ENCODE data around the gene VSIG10.
"Not testable (repeated sequence)": the region's sequence is repeated elsewhere in the genome, so short reads cannot be mapped to it uniquely, and the experiment has no call there.

VSIG10 gene

DNA sequence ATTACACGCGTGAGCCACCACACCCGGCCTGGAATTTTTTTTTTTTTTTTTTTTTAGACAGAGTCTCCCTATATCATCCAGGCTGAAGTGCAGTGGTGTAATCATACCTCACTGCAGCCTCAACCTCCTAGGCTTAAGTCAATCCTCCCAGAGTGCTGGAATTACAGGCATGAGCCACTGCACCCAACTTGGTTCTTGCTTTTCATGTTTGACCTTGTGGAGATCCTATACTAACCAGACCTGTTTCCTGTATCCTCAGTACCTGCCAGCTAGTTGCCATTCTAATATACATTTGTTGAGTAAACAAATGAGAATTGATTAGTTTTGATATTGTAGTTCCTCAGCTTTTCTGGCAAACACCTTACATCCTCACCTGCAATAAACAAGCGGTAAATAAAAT is 3.2 kb upstream of the VSIG10 start:
- no peak for DNase-seq

DNA sequence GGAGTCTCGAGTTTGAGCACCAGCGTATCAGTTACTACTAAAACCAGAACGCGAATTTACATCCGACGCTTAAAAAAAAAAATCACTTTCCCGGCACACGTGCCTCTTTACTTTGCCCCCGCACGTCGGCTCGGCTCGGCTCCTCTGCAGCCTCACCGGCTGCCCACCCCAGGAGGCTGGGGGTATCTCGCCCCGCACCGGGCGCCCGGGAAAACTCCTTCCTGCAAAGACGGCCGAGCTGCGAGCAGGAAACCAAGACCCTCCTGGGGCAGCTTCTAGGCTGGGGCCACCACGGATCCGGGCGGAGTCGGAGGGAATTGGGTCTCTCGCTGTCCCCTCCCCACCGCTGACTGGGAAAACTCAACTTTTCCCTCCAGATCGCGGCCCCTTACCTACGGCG is 610 bp downstream of the VSIG10 start:
- DNase-seq = peak; percentile 42

DNA sequence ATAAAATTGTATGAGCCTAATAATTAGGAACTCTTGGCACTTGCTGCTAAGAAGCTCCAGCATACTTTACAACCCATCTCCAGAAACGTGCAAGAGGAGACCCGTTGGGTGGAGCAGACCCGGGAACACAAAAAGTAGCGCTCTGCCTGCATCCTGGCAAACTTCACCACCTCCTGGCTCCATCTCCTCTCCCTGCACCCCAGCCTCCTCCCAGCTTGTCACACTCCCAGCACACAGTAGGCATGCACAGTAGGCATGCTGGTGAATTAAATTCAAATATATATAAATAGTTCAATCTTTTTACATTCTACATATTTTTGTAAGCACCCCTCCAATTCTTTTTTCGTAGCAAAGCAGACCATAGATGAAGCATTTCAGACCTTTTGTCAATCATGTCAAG is 1.2 kb downstream of the VSIG10 start:
- no peak for DNase-seq

DNA sequence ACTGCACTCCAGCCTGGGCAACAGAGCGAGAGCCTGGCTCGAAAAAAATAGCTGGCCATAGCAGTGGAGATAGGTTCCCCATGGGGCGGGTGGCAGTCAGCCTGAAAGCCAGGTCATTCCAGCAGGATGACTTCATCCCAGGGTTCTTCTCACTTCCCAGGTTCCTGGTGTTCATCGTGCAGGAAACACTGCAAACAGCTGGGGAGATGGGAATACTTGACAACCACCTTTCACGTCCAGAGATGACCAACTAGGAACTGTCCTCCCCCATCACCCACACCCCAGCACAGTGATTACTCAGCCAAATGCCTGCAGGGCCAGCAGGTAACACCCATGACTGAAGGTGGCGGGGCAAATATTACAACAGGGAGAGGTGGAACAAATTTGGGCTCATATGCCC is 1.7 kb downstream of the VSIG10 start:
- DNase-seq = no peak

DNA sequence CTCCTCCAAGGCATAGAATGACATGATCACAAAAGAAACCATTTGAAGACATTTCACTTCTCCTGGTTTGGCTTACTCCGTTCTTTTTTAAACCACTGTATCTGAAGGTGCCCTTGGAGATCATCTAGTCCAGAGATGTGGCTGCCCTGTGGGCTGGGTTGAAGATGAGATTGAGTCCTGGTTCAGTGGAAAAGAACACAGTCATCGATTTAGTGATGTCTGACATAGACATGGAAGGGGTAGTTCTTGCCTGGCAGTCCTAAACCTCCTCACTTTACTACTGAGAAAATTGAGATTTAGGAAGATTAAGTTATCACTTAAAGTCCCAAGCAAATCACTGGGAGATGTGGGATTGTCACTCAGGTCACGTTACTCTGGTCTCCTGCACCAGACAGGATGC is 2.8 kb downstream of the VSIG10 start:
- no peak for DNase-seq

DNA sequence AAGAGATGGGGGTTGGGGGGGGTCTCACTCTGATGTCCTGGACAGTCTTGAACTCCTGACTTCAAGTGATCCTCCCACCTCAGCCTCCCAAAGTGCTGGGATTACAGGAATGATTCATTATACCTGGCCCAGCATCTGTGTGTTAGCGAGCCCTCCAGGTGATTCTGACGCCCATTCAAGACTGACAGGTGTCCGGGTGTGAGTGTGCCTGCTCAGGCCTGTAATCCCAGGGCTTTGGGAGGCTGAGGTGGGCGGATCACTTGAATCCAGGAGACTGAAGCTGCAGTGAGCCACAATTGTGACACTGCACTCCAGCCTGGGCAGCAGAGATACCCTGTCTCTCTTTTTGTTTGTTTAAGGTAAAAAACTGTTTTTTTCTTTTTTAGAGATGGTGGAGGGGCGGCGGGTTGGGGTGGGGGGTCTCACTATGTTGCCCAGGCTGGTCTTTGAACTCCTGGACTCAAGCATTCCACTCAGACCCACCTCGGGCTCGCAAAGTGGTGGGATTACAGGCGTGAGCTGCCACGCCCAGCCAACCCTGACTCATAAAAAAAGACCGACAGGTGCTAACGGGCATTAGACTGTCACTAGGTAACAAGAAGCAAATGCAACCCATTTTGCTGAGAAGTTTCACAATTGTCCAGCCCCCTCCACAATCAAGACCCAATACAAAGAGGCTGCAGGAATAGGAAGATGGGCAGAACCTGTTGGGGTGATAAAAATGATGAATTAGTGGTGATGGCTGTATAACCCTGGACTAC is 4.7 kb downstream of the VSIG10 start:
- DNase-seq = peak; percentile 82

DNA sequence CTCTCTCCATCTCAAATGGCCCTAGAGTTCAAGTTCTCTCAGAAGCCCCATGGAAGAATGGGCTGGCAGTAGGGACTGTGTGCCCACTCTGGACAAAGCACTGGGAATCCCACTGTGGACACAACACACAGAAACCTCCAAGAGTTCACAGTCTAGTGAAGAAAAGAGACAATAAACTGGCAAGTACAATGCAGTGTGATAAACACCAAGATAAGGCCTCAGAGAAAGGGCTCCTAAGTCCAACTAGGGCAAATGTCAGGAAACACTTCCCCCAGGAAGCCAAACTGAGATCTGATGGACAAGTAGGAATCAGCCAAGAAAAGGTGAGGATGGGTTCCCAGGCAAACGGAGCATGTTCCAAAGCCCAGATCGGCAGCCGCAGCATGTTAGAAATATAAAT is 5.4 kb downstream of the VSIG10 start:
- no peak for DNase-seq

DNA sequence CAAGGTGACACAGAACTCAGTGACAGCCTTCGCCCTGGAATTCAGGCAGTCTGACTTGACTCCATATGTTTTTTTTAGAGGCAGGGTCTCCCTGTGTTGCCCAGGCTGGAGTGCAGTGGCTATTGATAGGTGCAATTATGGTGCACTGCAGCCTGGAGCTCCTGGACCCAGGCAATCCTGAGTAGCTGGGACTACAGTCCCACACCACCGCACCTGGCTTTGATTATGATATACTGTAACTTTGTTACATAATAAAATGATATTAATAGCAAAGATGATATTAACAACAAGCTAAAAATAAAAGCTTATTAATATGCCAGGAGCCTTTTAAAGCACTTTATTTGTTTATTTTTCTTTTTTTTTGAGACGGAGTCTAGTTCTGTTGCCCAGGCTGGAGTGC is 9.8 kb downstream of the VSIG10 start:
- DNase-seq = no peak

DNA sequence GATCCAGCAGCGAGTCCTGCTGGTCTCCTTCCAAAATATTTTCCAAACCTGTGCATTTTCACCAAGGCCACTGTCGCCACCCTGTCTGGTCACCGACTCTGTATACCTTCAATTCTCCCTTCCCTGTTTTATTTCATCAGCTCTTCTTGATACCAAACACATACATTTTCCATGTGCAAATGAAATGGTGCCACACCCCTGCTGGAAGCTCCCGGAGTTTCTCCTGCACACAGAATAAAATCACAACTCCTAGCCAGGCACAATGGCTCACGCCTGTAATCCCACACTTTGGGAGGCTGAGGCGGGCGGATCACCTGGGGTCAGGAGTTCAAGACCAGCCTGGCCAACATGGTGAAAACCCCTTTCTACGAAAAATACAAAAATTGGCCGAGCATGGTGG is 14.0 kb downstream of the VSIG10 start:
- no peak for DNase-seq

DNA sequence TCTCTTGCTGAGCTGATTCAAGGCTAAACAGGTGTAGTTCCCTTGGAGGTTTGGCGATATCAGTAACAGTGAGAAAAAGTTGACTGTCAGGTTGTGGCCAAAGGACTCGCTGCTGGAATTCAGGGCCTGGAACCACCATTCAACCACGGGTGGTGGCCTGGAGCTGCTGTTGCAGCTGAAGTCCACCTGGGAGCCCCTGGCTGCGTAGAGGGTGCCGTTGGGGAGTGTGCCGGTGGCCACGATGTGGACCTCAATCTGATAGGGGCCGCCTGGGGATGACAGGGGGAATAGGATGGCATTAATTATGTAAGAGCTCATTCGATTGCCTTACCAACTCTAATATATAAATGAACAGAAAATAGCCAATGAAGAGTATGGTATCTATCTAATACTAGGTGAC is 21.6 kb downstream of the VSIG10 start:
- DNase-seq = no peak

DNA sequence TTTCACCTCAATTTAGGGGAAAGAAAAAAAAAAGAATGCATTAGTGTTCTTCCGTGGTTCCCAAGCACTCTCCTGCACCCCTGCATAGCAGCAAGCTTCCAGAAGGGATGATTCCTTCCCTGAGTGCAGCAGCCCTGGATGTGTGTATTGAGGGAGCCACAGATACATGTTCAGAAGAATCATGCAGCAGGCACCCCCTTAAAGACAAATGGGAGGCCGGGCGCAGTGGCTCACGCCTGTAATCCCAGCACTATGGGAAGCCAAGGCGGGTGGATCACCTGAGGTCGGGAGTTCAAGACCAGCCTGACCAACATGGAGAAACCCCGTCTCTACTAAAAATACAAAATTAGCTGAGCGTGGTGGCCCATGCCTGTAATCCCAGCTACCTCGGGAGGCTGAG is 22.3 kb downstream of the VSIG10 start:
- not testable (repeated sequence) for DNase-seq

DNA sequence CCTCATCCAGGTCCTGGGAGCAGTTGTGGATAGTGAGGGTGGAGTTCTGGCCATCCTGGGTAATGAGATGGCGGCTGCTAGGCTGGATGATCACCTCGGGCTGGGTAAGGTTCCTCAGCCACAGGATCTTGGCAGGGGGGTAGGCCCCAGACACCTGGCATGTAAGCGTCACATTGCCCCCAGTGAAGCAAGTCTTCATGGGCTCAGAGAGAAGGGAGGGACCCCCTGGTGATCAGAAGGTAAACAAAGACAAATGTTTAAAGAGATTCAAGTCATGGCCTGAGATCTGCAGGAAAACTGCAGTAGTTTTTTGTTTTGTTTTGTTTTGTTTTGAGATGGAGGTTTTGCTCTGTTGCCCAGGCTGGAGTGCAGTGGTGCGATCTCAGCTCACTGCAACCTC is 30.0 kb downstream of the VSIG10 start:
- DNase-seq = no peak

DNA sequence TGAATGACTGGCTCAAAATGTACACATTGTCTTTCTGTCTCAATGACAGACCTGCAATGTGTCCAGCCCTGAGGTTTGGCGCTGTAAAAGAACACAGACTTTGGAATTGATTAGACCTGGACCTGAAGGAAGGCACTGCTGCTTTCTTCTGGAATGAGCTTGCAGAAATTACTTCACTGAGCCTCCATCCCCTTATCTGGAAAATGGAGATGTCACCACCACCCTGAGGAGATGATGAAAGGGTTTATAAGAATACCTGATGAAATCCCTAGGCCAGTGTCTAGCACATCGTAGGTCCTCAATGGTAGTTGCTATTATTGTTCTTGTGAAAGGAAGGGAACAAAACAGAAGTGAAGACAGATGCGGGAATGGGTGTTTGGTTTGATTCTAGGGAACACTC is 33.2 kb downstream of the VSIG10 start:
- no peak for DNase-seq

DNA sequence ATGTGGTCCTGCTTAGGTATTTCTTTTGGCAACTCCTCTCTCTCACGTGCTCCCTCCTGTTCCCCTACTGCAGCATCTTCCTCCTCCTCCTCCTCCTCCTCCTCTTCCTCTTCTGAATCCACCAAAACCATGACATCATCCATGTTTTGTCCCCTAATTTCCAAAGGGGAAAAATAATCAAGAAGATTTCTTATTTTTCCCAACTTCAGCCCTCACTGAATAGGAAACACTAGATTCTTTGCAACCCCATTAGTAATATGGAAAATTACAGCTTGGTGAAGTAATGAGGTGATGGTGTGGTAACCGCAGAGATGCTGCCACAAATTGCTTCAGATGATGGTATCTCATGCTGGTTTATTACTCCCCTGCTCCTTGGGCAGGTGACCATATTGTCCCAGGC is 35.4 kb downstream of the VSIG10 start:
- DNase-seq = no peak

DNA sequence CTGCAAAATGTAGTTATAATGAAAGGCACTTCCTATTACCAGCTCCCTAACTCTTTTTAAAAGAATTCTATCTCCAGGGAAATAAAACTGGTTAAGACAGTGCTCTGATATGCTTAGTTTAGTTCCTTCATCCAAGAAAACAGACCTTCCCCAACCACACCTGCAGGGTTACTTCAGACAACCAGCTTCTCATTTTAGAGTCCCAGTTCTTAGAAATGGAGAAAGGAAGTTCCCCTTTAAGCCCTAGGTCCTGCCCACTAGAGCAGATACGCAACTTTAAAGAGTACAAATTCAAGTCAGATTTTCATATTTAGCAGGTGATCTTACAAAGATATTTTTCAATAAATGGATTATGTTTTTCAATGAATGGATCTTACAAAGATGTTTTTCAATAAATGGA is 38.4 kb downstream of the VSIG10 start:
- DNase-seq = no peak

DNA sequence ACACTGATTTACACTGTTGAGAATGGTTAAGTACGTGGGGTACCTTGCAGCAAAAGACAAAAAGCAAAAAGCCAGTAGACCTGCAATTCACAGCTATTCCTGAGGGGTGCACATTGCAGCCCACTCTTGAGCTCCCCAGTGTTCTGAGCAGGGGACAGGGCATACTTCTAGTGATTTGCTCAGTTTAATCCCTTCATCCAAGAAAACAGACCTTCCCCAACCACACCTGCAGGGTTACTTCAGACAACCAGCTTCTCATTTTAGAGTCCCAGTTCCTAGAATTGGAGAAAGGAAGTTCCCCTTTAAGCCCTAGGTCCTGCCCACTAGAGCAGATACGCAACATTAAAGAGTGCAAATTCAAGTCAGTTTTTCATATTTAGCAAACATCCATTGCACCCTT is 39.2 kb downstream of the VSIG10 start:
- DNase-seq = no peak

DNA sequence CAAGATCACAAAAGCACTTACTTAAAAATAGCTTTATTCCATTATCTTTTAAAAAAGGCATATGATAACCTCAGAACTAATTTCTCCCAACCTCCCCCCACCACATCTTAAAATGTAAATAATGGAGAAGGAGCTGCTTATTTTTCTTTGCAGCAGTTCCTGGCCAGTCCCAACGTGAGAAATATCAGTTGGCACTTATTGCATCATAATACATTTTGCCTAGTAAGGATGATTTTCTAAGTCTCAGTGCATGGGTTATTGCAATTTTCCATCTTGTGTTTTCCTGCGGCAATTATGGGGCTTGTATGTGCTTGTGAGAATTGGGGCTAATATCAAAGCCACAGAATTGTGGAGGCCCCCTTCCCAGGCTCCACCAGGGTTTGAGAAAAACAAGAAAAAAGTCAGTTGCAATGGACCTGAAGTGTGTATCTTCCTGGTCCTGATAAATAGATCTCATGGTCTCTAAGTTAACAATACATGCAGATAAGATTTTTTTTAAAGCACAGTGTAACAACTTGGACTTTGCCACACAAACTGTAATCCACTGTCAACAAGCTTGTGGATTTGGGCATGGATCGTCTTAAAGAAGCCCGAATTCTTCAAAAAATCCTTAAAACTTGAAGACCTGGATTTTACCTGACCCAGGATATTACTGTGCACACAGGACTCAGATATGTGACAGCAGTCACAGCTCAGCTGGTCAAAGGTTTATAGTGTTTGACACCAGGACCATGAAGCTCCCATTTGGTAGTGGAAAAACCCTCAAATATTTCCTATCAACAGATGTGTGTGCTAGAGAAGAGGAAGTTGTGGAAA is 40.0 kb downstream of the VSIG10 start:
- DNase-seq = no peak

DNA sequence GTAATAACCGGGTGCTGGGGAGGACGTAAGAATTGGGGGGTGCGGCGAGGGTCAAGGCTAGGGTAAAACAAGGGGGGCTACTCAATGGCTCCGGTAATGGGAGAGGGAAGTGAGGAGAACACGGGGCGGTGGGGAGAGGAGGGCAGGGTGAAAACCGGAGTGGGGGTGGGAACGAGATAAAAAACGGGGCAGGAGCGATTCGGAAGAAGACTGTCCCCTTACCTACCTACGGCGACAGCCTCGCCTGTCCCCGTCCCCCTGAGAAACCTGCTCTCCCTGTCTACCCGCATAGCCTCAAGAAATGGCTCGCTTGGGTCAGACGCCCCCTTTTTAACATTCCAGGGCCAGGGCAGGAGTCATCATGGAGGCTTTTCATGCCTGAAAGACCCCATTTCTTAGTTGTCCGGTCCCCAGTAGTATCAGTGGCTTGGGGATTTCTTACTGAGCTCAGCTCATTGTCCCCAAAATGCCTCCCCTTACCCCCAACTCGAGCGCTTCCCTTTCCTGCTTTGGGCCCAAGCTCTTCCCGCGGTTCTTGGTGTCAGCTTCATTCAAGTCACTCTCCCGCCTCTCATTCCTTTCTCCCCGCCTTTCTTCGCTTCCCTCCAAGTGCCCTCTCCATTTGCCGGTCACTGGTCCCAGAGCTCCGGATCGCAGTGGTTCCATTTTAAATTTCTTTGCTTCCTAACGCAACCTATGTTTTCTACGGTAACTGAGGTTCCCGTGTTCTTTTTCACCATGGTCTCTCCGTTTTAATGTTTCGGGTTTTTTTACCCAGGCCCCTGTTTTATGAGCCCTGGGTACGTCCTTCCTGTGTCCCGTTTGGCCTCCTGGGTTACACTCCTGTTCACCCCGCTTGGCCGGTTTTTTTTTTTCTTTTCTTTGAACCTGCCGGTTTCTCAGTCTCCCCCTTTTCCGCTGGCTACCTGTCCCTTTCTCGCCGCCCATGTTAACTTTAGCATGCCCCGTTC is 41.7 kb downstream of the VSIG10 start:
- DNase-seq = peak; percentile 38

DNA sequence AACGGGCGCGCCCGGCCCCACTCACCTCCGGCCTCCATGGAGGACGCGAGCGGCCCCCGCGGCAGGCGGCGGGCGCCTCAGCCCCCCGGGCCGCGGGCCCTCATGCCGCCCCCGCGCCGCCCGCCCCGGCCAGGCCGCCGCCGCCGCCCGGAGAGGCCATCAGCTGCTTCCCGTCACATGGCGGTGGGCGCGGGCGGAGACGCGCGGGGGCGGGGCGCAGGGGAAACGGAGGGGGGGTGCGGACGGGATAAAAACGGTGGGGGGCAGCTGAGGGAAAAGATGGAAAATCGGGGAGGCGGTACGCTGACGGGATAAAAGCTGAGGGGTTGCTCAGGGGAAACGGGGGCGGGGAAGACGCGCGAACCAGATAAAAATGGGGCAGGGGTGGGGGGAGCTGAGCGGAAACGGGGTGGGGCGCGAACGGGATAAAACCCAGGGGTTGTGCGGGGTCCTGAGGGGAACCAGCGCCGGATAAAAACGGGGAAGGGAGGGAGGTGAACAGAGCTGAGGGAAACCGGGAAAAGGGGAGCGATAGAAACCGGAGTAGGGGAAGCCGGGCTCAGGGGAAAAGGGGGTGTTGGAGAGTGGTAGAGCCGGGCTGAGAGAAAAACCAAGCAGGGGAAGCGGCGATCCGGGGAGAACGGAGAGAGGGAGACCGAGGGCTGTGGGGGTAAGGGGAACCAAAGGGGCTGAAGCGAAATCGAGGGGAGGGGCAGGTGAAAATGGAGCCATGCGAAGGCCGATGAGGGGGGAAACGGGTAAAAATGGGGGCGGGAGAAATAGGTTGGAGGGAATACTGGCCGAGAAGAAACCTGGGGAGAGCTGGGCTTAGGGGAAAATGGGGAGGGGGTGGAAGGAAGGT is 42.6 kb downstream of the VSIG10 start, which contains the start of gene WSB2:
WSB2 (minus strand) TSS at position 169 of the 862 bp plus-strand sequence; CDS start at position 38, 131 bp downstream.
- peak; percentile 16 for DNase-seq

DNA sequence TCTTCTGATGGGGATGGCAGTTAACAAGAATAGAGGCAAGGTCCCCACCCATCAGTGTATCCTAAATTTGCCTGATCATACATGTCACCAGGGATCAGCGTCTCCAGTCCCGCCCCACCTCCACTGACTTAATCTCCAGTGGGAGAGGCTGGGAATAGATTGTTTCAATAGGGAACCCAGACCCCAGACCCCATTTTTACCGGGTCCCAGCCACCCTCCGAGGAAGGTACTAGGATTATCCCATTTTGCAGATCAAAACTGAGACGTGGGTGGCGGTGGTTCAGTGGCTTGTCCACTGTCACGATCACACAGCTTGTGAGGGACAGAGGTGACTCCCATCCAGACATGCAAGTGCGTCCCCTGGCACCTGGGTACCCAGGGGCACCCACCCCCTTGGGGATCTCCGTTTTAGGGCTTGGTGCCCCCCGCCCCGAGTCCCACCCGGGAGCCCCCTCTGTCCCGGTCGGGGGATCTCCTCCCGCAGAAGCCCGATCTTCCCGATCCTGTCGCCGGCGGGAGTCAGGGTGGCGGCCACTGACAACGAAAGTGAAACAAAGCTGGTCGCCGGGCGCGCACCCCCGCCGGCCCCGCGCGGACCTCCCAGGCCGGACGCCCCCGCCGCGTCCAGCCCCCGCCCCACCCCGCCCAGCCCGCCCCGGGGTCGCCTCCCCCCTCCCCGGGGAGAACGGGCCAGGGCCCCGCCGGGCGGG is 43.4 kb downstream of the VSIG10 start:
- DNase-seq = peak; percentile 16
